ENCODE data around the gene SMARCA2.

Gene SMARCA2

GRCh38 chr9:2014696-2015580 is at the start of gene SMARCA2:
TSS of gene SMARCA2 (plus strand) at chr9:2015347. CDS start at chr9:2029023, 13,676 bp downstream.
- DNase-seq = peak; percentile 96 to 98

- no peak for DNase-seq
Observed at GRCh38 chr9:1966725-1967366, 48.3 kb upstream of the SMARCA2 start.

GRCh38 chr9:1969160-1969559 is 46.0 kb upstream of the SMARCA2 start:
- no peak for DNase-seq

DNA sequence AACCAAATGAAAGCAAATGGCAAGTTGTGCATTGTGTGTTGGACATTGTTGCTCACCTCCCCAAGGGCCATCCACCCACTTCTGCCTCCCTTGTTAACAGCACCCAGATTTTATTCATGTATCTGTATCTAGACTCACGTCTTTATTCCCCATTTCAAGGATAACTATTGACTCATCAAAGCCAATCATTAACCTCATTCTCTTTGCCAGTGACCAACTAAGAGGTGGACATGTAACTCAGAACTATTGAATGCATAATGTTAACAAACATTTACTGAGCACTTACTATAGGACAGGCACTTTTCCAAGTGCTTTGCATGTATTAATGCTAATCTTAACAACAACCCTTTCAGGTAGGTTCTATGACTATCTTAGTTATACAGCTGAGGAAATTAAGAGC is 45.2 kb upstream of the SMARCA2 start:
- no peak for DNase-seq

GRCh38 chr9:1972672-1973071 is 42.5 kb upstream of the SMARCA2 start:
- DNase-seq = no peak

- DNase-seq = no peak
Observed at GRCh38 chr9:1977026-1977425, 38.1 kb upstream of the SMARCA2 start.

DNA sequence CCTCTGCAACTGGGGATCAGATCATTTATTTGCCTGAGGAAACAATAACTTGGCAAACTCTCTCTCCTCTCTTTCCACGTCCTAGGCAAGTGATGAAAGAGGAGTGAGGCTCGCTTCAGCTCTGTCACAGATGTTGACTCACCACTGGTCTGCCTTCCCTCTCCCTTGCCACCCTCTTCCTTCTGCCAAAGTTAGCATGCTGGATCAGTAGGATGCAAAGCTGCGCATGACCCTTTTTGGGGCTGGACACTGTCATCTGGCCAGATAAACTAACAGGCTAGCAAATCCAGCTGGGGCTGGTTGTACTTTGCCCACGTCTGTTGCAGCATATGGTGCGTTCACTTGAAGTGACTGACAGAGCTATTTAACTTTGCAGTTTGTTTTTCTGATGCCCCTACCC is 36.2 kb upstream of the SMARCA2 start:
- DNase-seq = no peak

GRCh38 chr9:1979741-1980367 is 35.3 kb upstream of the SMARCA2 start:
- DNase-seq = no peak

GRCh38 chr9:1980387-1980786 is 34.8 kb upstream of the SMARCA2 start:
- no peak for DNase-seq

GRCh38 chr9:1982074-1982473 is 33.1 kb upstream of the SMARCA2 start:
- no peak for DNase-seq

DNA sequence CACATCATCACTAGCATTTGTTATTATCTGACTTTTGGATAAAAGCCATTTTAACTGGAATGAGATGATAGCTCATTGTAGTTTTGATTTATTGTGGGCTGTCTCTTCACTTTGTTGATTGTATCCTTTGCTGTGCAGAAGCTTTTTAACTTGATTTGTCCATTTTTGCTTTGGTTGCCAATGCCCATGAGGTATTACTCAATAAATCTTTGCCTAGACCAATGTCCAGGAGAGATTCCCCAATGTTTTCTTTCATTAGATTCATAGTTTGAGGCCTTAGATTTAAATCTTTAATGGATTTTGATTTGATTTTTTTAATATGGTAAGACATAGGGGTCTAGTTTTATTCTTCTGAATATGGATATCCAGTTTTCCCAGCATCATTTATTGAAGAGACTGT is 28.8 kb upstream of the SMARCA2 start:
- DNase-seq = no peak

DNA sequence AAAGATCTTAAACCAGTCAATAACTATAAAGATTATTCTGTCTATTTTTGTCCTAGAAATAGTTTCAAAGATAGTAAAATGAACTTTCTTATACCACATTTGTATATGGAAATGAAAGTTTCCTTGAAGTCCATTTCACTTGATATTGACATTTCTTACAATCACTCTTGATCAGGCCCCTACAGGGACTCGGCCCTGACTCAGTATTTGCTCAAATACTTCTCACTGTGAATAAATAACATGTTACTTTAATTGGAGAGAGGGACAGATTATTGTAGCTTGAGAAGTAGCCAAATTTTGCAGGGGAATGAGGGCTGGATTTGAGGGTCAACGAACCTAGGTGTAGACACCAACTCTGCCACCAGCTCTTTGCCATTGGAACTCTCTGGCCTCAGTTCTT is 25.6 kb upstream of the SMARCA2 start:
- no peak for DNase-seq

DNA sequence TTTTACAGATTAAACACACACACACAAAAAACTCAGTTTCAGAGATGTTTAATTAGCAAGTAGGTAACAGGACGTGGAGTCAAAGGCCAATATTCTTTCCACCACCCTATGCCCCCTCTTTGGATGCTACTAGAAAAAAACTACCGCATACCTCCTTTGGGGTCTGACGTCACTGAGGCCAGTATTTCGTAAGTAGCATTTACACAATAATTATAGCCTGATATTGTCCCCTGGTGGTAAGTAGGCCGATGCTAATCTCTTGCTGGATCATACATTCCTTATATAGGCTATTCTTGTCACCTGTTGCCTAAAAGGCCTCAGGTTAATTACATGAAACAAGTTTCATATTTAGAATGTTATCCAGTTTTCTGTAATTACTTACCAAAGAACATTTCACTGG is 21.0 kb upstream of the SMARCA2 start:
- no peak for DNase-seq

DNA sequence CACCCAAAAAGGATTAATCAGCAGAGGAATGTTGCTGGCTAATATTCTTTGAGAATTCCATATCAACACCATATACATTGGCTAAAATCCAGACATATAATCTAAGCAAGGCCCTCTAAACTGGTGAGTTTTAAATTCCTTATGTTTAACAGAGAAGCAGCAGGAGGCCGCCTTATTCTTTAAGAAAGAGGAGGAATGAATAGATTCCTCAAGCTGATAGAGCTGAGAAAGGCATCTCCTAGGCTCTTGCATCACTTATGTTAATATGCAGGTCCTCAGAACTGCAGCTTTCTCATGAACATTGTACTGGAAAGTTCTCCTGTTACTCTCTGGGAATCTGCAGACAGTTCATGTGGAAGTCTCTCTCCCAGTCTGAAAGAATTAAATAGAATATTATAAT is 20.1 kb upstream of the SMARCA2 start:
- DNase-seq = no peak

GRCh38 chr9:1996156-1996555 is 19.0 kb upstream of the SMARCA2 start:
- no peak for DNase-seq

DNA sequence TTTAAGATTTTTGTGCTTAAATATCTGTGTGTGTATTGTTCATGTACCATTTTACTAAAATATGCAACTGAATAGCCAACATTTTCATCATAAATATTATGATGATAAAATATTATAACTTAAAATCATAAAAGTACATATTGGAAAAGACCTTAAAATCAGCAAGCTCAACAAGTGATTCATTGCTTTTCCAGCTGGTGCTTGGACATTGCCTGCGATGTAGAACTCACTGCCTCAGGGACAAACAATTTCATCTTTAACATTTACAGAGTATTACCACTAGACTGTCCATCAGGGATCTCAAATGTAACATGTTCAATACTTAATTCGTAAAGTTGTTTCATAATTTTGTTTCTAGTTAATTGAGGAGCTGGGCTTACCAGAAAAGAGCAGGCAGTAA is 17.5 kb upstream of the SMARCA2 start:
- DNase-seq = no peak

DNA sequence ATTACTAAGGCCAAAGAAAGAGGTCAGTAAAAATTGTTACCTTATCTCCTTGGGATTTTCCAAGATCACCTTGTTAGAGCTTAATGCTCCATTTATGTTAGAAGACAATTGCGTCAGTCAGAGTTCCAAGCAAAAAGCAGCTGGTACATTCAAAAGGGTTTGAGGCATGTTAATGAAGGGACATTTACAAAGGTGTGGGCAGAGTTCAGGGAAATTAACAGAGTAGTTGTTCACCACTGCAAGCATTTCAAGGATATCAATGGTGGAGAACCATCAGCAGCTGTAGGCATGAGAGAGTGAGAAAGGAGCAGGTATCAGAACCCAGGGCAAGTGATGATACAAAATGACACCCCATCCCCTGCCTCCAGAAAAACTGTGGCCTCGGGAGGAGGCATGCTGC is 17.0 kb upstream of the SMARCA2 start:
- no peak for DNase-seq

DNA sequence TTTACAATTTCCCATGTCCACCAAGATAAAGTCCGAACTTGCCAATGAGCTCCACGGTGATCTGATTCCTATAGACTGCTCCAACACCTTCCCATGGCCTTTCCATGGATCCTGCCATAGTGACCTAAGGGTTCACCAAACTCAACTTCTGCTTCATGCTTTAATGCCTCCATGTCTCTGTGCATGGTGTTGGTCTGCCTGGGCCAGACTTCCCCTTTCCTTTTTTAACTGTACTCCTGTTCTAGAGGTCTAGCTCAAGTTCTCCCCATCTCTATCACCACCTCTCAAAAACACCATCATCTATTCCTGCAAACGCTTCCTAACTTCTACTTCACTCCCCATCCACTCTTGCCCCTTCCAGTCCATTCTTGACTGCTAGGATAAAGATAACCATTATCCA is 14.8 kb upstream of the SMARCA2 start:
- no peak for DNase-seq

- no peak for DNase-seq
Observed at GRCh38 chr9:2008372-2008771, 6.8 kb upstream of the SMARCA2 start.

- DNase-seq = no peak
Observed at GRCh38 chr9:2012347-2012746, 2.8 kb upstream of the SMARCA2 start.

DNA sequence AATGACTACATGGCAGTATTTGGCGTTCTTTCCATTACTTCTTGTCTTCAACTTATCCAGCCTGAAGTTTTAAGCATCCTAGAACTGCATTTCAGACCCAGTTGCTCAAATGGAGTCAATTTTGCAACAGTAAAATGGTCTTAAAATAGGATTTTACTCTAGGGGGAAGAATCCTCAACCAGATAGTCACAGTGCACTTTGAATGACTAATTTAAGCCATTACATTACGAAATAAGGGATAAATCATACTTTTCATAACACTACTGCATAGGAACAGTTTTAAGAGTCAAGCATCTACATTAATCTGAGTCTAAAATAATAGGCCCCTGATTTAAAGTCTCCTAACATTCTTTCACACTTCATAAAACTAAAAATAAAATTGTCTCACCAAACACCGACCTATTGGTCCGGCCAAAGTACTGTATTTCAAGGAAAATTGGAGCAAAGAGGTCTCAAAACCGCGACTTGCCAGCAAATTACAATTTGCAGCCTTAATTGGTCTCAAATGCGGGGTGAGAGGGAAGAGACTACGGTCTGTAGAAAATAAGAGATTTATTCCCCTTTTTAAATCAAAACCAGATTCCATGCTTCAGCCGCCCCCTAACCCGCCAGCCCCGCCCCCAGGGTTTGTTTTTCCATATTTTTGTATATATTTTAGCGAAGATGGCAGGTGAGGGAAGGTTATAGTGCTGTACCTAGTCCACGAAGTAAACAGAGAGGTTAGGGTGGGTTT is 1.2 kb upstream of the SMARCA2 start:
- no peak for DNase-seq

DNA sequence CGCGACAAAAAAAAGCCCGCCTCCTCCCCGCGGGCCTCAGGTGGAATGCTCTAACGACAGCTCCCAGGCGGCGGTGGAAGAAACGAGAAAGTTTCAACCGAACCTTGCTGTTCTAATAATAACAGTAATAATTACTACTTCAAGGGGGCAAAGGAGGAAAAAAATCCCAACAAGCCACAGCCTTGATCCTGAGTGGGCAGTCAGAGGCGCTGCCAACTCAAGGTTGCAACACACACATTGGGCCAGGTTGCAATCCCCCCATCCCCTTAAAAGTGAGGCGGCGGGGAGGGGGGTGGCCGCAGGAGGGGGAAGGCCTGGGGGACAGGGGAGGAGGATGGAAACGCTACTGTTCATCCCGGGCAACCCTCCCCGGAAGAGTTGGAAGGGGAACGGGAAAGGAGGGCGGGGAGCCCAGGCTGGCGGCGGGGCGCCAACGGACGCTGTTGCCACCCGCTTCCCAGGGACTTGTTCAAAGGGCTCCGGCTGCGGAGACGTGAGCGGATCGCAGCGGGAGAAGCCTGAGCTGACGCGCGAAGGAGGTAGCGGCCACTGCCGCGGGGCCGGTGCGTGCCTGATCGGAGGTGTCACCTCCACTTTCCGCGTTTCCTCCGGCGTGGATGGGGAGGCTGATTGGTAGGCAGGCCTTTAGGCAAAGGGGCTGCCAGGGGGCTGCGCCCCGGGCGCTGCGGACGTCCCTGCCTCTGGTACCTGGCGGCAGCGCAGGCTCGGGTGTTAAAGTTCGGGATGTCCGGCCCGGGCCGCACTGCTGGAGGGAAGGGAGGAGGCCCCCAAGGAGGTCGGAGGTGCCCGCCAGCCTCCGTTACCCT is 647 bp downstream of the SMARCA2 start:
- peak; percentile 55 to 58 for DNase-seq

Data from hippocampal formation (tissue), 2 donors.